ENCODE data around the gene AGER. TPM values are rescaled to one million over a fixed set of nuclear protein-coding genes. Genes with fewer than 3 reads are reported as not detected.
A peak's percentile ranks its signal among the peaks of the same experiment; 100 is the strongest.

The AGER gene
- total RNA-seq: 10 to 100 TPM; 39.0 to 48.0 TPM

- peaks cover 65% of the 10 kb centered on the region for H3K4me1 Mint-ChIP-seq (ENCODE audit: low read depth)
- DNase-seq (no peak), ATAC-seq (replicated peaks in 1 of 2) (no peak)
- no peaks in the 10 kb centered on the region for H3K27me3 Mint-ChIP-seq (ENCODE audit: low read depth)
- no peak within 1 kb of the TSS for H3K4me3 Mint-ChIP-seq
- peaks cover 17 to 24% of the 10 kb centered on the region in 2 donors for H3K36me3 Mint-ChIP-seq (ENCODE audit: insufficient read depth in 2 of 2)
- peak within 1 kb of the TSS; percentile 99 for H3K27ac Mint-ChIP-seq
- no peaks in the 10 kb centered on the region for H3K9me3 Mint-ChIP-seq
Observed at GRCh38 chr6:32184084-32184640, at the start of gene AGER. AGER (minus strand) TSS chr6:32184253; CDS start chr6:32184222, 31 bp downstream.

DNA sequence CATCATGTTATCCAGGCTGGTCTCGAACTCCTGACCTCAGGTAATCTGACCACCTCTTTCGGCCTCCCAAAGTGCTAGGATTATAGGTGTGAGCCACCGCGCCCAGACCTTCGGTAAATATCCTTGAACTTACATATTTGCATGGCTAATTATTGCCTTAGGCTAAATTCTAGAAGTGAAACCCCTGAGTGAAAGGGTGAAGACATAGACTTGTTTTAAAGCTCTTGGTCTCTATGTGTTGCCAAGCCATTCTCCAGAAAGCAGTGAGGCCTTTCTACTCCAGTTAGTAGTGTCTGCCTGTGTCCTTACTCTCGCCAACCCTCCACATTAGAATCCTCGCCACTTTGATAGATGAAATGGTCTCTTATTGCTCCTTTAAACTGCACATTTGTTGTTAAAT, 42.4 kb upstream of the AGER start:
- H3K36me3 Mint-ChIP-seq (ENCODE audit: insufficient read depth in 2 of 2): no peaks in the 10 kb centered on the region
- no peak for ATAC-seq (replicated peaks in 1 of 2)
- no peak overlapping the region for H3K27ac Mint-ChIP-seq
- no peaks in the 10 kb centered on the region for H3K27me3 Mint-ChIP-seq (ENCODE audit: low read depth)
- no peak for DNase-seq
- H3K4me1 Mint-ChIP-seq (ENCODE audit: low read depth): peaks cover 8% of the 10 kb centered on the region
- no peak overlapping the region for H3K4me3 Mint-ChIP-seq
- no peaks in the 10 kb centered on the region for H3K9me3 Mint-ChIP-seq

- no peak for ATAC-seq (replicated peaks in 1 of 2)
- no peak for DNase-seq
Observed at GRCh38 chr6:32224696-32225095, 40.6 kb upstream of the AGER start.

DNA sequence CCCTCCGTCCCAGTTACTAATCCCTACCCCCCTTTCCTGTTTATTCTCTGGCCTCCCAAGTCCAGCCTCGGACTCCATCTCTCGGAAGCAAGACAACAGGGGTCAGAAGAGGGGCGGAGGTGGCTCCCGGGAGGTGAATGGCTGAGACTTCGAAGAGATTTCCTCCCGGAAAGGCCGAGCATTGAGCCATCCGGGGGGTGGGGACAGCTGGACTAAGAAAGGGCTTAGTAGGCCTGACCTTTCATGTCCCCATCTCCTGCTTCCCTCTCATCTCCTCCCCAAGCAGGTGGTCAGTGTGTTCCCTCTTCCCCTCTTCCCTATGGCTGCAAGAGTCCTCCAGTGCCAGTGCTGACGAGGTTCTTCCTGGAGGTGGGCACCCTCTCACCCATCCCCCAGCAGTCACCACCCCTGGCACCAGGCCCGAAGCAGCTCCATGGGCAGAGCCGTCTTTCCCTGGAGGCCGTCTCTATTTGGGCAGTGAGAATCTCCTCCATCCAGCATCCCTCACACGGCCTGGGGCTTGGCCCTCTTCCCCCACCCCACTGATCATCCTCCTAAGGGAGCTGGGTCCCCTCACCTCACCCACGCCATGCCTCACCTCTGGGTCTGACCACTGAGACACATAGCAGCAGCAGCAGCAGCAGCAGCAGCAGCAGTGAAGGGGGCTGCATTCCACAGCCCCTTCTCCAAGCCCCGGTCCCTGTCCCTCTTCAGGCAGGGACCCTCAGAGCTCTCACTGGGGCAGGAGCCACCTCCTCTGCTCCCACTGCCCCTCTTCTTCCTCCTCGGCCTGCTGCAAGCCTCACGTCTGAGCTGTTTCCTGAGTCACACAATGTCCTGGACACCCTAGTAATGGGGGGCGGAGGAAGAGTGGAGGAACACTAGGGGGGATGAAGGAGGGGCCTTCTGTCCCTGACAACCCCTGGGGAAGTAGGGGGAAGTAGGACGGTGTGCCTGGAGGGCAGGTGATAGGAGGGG, 39.5 kb upstream of the AGER start, which contains the start of gene NOTCH4:
TSS of gene NOTCH4 (minus strand) at position 810 of the 978 bp plus-strand sequence. CDS start at position 671, 139 bp downstream.
- Mint-ChIP-seq H3K36me3 (ENCODE audit: insufficient read depth in 2 of 2) (no peaks in the 10 kb centered on the region), H3K4me3 (no peak within 1 kb of the TSS), H3K9me3 (no peaks in the 10 kb centered on the region), H3K27ac (no peak within 1 kb of the TSS), H3K4me1 (ENCODE audit: low read depth) (peaks cover 8% of the 10 kb centered on the region), H3K27me3 (ENCODE audit: low read depth) (no peaks in the 10 kb centered on the region)
- DNase-seq: no peak
- ATAC-seq (replicated peaks in 1 of 2): no peak

More at GRCh38 chr6:32224696-32225095, 40.6 kb upstream of the AGER start:
- no peak overlapping the region for H3K27ac Mint-ChIP-seq
- H3K27me3 Mint-ChIP-seq (ENCODE audit: low read depth): no peaks in the 10 kb centered on the region
- H3K36me3 Mint-ChIP-seq (ENCODE audit: insufficient read depth in 2 of 2): no peaks in the 10 kb centered on the region
- no peak overlapping the region for H3K4me3 Mint-ChIP-seq
- H3K4me1 Mint-ChIP-seq (ENCODE audit: low read depth): peaks cover 8% of the 10 kb centered on the region
- no peaks in the 10 kb centered on the region for H3K9me3 Mint-ChIP-seq

DNA sequence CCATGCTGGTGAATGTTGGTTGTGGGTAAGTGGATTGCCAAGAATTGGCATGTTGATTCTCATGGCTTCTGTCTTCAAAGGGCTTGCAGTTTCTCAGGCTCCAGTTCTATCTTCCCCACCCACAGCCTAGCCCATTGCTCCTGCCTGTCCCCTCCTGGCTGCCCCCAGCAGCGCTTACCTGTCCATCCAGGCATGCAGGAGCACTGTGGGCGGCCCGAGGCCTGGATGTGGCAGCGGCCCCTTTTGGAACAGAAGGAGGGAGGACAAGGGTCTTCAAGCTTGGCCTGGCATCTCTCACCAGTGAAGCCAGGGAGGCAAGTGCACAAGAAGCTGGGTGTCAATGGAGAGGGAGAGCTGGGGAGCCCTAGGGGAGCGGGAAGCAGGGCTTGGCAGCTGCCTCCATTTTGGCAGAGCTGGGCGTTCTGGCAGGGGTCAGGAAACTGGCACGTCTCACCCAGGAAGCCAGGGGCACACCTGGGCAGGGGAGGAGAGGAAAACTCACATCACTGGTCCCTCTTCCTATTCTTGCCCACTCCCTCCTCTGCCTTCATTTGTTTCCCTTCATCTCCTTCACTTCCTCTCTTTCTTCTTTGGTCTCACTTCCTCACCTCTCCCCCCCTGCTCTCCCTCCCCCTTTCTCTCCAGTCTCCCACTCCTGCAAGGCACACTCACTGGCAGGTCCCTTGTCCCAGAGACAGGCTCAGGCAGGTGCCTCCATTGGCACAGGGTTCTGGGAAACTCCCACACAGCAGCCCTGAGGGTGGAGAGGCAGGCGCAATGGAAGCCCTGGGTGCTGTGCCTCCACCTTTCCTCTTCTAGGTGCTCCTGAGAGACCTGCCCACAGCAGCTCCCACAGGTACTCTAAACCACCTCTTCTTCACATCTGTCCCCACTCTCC, 38.5 kb upstream of the AGER start:
- H3K27me3 Mint-ChIP-seq (ENCODE audit: low read depth): no peaks in the 10 kb centered on the region
- H3K4me1 Mint-ChIP-seq (ENCODE audit: low read depth): peaks cover 8% of the 10 kb centered on the region
- ATAC-seq (replicated peaks in 1 of 2) (no peak), DNase-seq (no peak)
- H3K4me3 Mint-ChIP-seq: no peak overlapping the region
- H3K36me3 Mint-ChIP-seq (ENCODE audit: insufficient read depth in 2 of 2): no peaks in the 10 kb centered on the region
- H3K27ac Mint-ChIP-seq: no peak overlapping the region
- no peaks in the 10 kb centered on the region for H3K9me3 Mint-ChIP-seq

DNA sequence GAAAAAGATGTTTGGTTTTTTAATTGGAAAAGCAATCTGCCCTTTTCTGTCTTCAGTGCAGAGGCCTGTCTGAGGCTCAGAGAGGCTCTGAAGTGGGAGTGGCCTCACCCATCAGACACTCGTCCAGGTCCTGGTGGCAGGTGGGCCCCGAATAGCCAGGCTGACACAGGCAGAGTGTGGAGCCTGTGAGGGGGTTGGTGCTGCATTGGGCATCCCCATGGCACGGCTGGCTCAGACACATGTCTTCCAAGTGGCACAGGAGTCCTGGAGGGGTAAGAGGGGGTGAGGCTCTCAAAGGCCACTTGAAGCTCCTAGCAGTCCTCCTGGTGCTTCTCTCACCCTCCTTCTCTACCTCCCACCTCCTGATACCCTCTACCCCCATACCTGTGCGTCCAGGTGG, 36.0 kb upstream of the AGER start:
- Mint-ChIP-seq H3K4me1 (ENCODE audit: low read depth) (peaks cover 8% of the 10 kb centered on the region), H3K36me3 (ENCODE audit: insufficient read depth in 2 of 2) (no peaks in the 10 kb centered on the region), H3K4me3 (no peak overlapping the region), H3K27me3 (ENCODE audit: low read depth) (no peaks in the 10 kb centered on the region), H3K9me3 (no peaks in the 10 kb centered on the region), H3K27ac (no peak overlapping the region)
- ATAC-seq (replicated peaks in 1 of 2): no peak
- DNase-seq: no peak

- no peaks in the 10 kb centered on the region for H3K27me3 Mint-ChIP-seq (ENCODE audit: low read depth)
- DNase-seq (no peak), ATAC-seq (replicated peaks in 1 of 2) (no peak)
- no peak overlapping the region for H3K4me3 Mint-ChIP-seq
- no peaks in the 10 kb centered on the region for H3K9me3 Mint-ChIP-seq
- no peak overlapping the region for H3K27ac Mint-ChIP-seq
- H3K4me1 Mint-ChIP-seq (ENCODE audit: low read depth): peaks cover 8% of the 10 kb centered on the region
- H3K36me3 Mint-ChIP-seq (ENCODE audit: insufficient read depth in 2 of 2): no peaks in the 10 kb centered on the region
Observed at GRCh38 chr6:32218167-32218566, 34.1 kb upstream of the AGER start.

DNA sequence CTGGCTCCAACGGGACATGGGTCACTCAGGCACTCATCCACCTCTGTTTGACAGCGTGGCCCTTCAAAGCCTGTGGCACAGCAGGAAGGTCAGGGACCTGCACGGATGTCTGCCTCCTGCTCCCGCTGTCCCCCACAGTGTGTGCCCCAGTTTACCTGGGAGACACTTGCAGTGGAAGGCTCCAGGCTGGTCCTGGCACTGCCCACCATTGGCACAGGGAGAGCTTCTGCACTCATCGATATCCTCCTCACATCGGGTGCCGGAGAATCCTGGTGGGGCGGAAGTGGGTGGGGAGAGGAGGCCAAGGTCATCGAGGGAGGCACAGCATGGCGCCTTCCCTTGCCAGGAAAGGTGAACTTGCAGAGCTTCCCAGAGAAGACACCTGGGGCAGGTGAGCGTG, 32.9 kb upstream of the AGER start:
- Mint-ChIP-seq H3K4me3 (no peak overlapping the region), H3K27me3 (ENCODE audit: low read depth) (no peaks in the 10 kb centered on the region), H3K4me1 (ENCODE audit: low read depth) (no peaks in the 10 kb centered on the region), H3K36me3 (ENCODE audit: insufficient read depth in 2 of 2) (no peaks in the 10 kb centered on the region), H3K9me3 (no peaks in the 10 kb centered on the region), H3K27ac (no peak overlapping the region)
- DNase-seq: no peak
- no peak for ATAC-seq (replicated peaks in 1 of 2)

DNA sequence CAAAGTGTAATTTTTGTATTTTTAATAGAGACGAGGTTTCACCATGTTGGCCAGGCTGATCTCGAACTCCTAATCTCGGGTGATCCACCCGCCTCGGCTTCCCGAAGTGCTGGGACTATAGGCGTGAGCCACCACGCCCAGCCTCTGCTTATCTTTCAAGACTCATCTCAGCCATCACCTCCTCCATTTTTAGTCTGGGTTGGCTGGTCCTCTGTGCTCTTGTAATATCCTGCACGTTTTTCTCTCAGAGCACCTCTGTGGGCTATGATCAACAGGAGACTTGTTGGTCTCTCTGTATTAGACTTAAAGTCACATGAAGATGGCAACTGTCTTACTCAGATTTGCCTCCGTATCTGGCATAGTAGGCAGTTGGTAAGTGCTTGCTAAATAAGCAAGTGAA, 32.2 kb upstream of the AGER start:
- no peak overlapping the region for H3K27ac Mint-ChIP-seq
- H3K36me3 Mint-ChIP-seq (ENCODE audit: insufficient read depth in 2 of 2): no peaks in the 10 kb centered on the region
- no peak overlapping the region for H3K4me3 Mint-ChIP-seq
- no peak for ATAC-seq (replicated peaks in 1 of 2)
- no peaks in the 10 kb centered on the region for H3K9me3 Mint-ChIP-seq
- DNase-seq: no peak
- H3K4me1 Mint-ChIP-seq (ENCODE audit: low read depth): no peaks in the 10 kb centered on the region
- no peaks in the 10 kb centered on the region for H3K27me3 Mint-ChIP-seq (ENCODE audit: low read depth)

DNA sequence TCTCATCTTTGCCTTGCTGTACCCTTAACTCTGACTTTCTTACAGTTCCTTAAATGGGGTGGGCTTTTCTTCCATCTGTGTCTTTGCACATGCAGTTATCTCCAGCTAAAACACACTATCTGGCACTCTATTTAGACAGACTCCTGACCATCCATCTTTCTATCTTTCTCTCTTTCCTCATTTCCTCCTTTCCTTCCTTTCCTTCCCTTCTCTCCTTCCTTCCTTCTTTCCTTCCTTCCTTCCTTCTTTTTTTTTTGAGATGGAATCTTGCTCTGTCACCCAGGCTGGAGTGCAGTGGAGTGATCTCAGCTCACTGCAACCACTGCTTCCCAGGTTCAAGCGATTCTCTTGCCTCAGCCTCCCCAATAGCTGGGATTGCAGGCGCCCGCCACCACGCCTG, 31.6 kb upstream of the AGER start:
- Mint-ChIP-seq H3K4me1 (ENCODE audit: low read depth) (no peaks in the 10 kb centered on the region), H3K9me3 (no peaks in the 10 kb centered on the region), H3K27ac (no peak overlapping the region), H3K36me3 (ENCODE audit: insufficient read depth in 2 of 2) (no peaks in the 10 kb centered on the region), H3K27me3 (ENCODE audit: low read depth) (no peaks in the 10 kb centered on the region), H3K4me3 (no peak overlapping the region)
- DNase-seq: no peak
- no peak for ATAC-seq (replicated peaks in 1 of 2)

DNA sequence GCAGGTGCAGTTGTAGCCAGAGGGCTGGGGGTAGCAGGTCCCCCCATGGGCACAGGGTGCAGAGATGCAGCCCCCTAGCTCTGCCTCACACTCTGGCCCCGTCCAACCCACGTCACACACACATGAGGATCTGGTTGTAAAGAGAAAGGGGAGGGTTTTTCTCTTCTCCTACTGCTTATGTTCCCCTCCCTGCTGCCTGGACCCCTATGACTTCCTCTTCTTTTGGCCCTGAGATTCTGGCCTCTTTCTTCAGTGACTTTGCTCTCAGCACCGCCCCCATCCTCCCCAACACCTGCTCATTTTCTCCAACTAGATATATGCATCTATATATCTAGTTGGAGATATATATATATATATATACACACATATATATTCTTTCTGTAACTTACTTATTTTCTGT, 30.1 kb upstream of the AGER start:
- H3K36me3 Mint-ChIP-seq (ENCODE audit: insufficient read depth in 2 of 2): no peaks in the 10 kb centered on the region
- no peak overlapping the region for H3K27ac Mint-ChIP-seq

GRCh38 chr6:32213649-32214048, 29.6 kb upstream of the AGER start:
- H3K4me3 Mint-ChIP-seq: no peak overlapping the region
- DNase-seq (no peak), ATAC-seq (replicated peaks in 1 of 2) (no peak)
- no peaks in the 10 kb centered on the region for H3K9me3 Mint-ChIP-seq
- H3K36me3 Mint-ChIP-seq (ENCODE audit: insufficient read depth in 2 of 2): no peaks in the 10 kb centered on the region
- H3K4me1 Mint-ChIP-seq (ENCODE audit: low read depth): no peaks in the 10 kb centered on the region
- no peak overlapping the region for H3K27ac Mint-ChIP-seq
- no peaks in the 10 kb centered on the region for H3K27me3 Mint-ChIP-seq (ENCODE audit: low read depth)

More for the DNA sequence above, 30.1 kb upstream of the AGER start:
- Mint-ChIP-seq H3K9me3 (no peaks in the 10 kb centered on the region), H3K4me1 (ENCODE audit: low read depth) (no peaks in the 10 kb centered on the region), H3K4me3 (no peak overlapping the region), H3K27me3 (ENCODE audit: low read depth) (no peaks in the 10 kb centered on the region)
- DNase-seq (no peak), ATAC-seq (replicated peaks in 1 of 2) (no peak)
